Osteoblast (primary cell): ENCODE results near the gene SLC36A1. TPM values are rescaled to one million over a fixed set of nuclear protein-coding genes. Genes with fewer than 3 reads are reported as not detected.

Experiments
- DNase-seq: peaks from one replicate; pipeline ENCODE4 v3.0.0; 2011; ENCODE audit warnings: low spot score, mixed read lengths; ENCODE audit not compliant: insufficient read length; ENCODE audit errors: missing footprints
- H2AFZ ChIP-seq: 2 replicates; pipeline ENCODE4 v1.6.0; 2011; ENCODE audit warnings: mild to moderate bottlenecking, low read length
- H3K27ac ChIP-seq: 2 replicates; pipeline ENCODE4 v1.5.1; 2011; ENCODE audit warnings: mild to moderate bottlenecking, low read depth, low read length, moderate library complexity
- H3K27me3 ChIP-seq: 2 replicates; pipeline ENCODE4 v1.6.0; 2012; ENCODE audit warnings: mild to moderate bottlenecking, control low read depth, inconsistent platforms, low read length, moderate library complexity; ENCODE audit not compliant: insufficient read depth
- H3K36me3 ChIP-seq: 2 replicates; pipeline ENCODE4 v1.5.1; 2011; ENCODE audit warnings: mild to moderate bottlenecking, low read length, control low read depth, moderate library complexity; ENCODE audit not compliant: insufficient read depth
- H3K4me1 ChIP-seq: 2 replicates; pipeline ENCODE4 v1.5.1; 2011; ENCODE audit warnings: mild to moderate bottlenecking, low read length, control low read depth, moderate library complexity; ENCODE audit not compliant: insufficient read depth
- H3K4me2 ChIP-seq: 2 replicates; pipeline ENCODE4 v1.6.0; 2011; ENCODE audit warnings: mild to moderate bottlenecking, low read length; ENCODE audit not compliant: insufficient read depth
- H3K4me3 ChIP-seq: fragments of 200-600 bp; sonication (generic); 3 replicates; pipeline ENCODE4 v1.5.1; 2012; ENCODE audit warnings: mild to moderate bottlenecking, low read length, inconsistent platforms; ENCODE audit not compliant: insufficient read depth
- H3K79me2 ChIP-seq: 2 replicates; pipeline ENCODE4 v1.6.0; 2012; ENCODE audit warnings: mild to moderate bottlenecking, low read length, control low read depth, inconsistent platforms; ENCODE audit not compliant: insufficient read depth
- H3K9me3 ChIP-seq: 2 replicates; pipeline ENCODE4 v1.5.1; 2011; ENCODE audit warnings: low read depth, low read length, control low read depth
- H4K20me1 ChIP-seq: 2 replicates; pipeline ENCODE4 v1.6.0; 2012; ENCODE audit warnings: mild to moderate bottlenecking, low read length, control low read depth; ENCODE audit not compliant: insufficient read depth
- CTCF ChIP-seq: IDR thresholded peaks from 2 replicates; pipeline ENCODE4 v1.5.1; 2011; ENCODE audit warnings: mild to moderate bottlenecking, low read depth, low read length, moderate library complexity; ENCODE audit errors: extremely low read depth
- total RNA-seq: library from RNA; depleted of rRNA; stranded (reverse); fragments of >200 nt; gene quantifications from 2 replicates; pipeline ENCODE4 v1.2.3, GENCODE V29; 2012

Gene SLC36A1
- total RNA-seq, 1 donor: 19.5 TPM

- H3K79me2 ChIP-seq: no peaks in the 10 kb centered on the region
- H4K20me1 ChIP-seq: no peaks in the 10 kb centered on the region
- no peaks in the 10 kb centered on the region for H3K9me3 ChIP-seq
- no peaks in the 10 kb centered on the region for H3K27me3 ChIP-seq
- H2AFZ ChIP-seq: no peak overlapping the region
- no peaks in the 10 kb centered on the region for H3K4me1 ChIP-seq
- no peak for TF ChIP-seq CTCF
- H3K36me3 ChIP-seq: peaks cover 3% of the 10 kb centered on the region
- no peak overlapping the region for H3K27ac ChIP-seq
- no peak overlapping the region for H3K4me2 ChIP-seq
- no peak overlapping the region for H3K4me3 ChIP-seq
- DNase-seq: no peak
These were observed 48.7 kb downstream of the SLC36A1 start for GRCh38 chr5:151496041-151496484.

- Histone ChIP-seq H3K4me3 (no peak overlapping the region), H3K9me3 (no peaks in the 10 kb centered on the region), H3K27me3 (no peaks in the 10 kb centered on the region), H3K79me2 (no peaks in the 10 kb centered on the region), H4K20me1 (no peaks in the 10 kb centered on the region), H3K36me3 (peaks cover 3% of the 10 kb centered on the region), H3K27ac (no peak overlapping the region), H3K4me1 (no peaks in the 10 kb centered on the region), H3K4me2 (no peak overlapping the region), H2AFZ (no peak overlapping the region)
- no peak for TF ChIP-seq CTCF
- no peak for DNase-seq
These were observed 50.1 kb downstream of the SLC36A1 start for GRCh38 chr5:151497391-151498002.

GRCh38 chr5:151498395-151499155, 51.2 kb downstream of the SLC36A1 start:
- Histone ChIP-seq H4K20me1 (no peaks in the 10 kb centered on the region), H3K4me3 (no peak overlapping the region), H3K27me3 (no peaks in the 10 kb centered on the region), H2AFZ (no peak overlapping the region), H3K9me3 (no peaks in the 10 kb centered on the region), H3K79me2 (no peaks in the 10 kb centered on the region), H3K27ac (no peak overlapping the region), H3K4me2 (no peak overlapping the region), H3K36me3 (no peaks in the 10 kb centered on the region), H3K4me1 (no peaks in the 10 kb centered on the region)
- DNase-seq: no peak
- TF ChIP-seq CTCF: no peak

GRCh38 chr5:151499501-151500035, 52.2 kb downstream of the SLC36A1 start:
- DNase-seq: no peak
- no peak overlapping the region for H3K4me3 ChIP-seq
- no peaks in the 10 kb centered on the region for H3K79me2 ChIP-seq
- H3K27me3 ChIP-seq: no peaks in the 10 kb centered on the region
- no peaks in the 10 kb centered on the region for H3K9me3 ChIP-seq
- no peaks in the 10 kb centered on the region for H3K36me3 ChIP-seq
- H3K4me2 ChIP-seq: no peak overlapping the region
- no peaks in the 10 kb centered on the region for H3K4me1 ChIP-seq
- H2AFZ ChIP-seq: no peak overlapping the region
- TF ChIP-seq CTCF: no peak
- H4K20me1 ChIP-seq: no peaks in the 10 kb centered on the region
- H3K27ac ChIP-seq: no peak overlapping the region
